Activated naive CD8-positive, alpha-beta T cell treated with anti-CD3 and anti-CD28 coated beads, Interleukin-2, amount 50 U/mL, for 24 hours (primary cell): Measurements from ENCODE around the gene SIPA1L3.

Source experiments
- ATAC-seq: fragments of 150-1000 bp; cut with Tn5 transposase; one replicate; pipeline ENCODE4 v1.10.0; 2021
- DNase-seq: peaks from one replicate; pipeline ENCODE4 v3.0.0; 2021
- H3K27ac Mint-ChIP-seq: one replicate; pipeline ENCODE4 v1.8.0; 2021; ENCODE audit warnings: mild to moderate bottlenecking, mixed read lengths
- H3K27me3 Mint-ChIP-seq: one replicate; pipeline ENCODE4 v1.8.0; 2021; ENCODE audit warnings: mixed read lengths
- H3K36me3 Mint-ChIP-seq: one replicate; pipeline ENCODE4 v1.8.0; 2021; ENCODE audit warnings: low read depth, mixed read lengths
- H3K4me1 Mint-ChIP-seq: one replicate; pipeline ENCODE4 v1.8.0; 2021; ENCODE audit warnings: mixed read lengths
- H3K4me3 Mint-ChIP-seq: one replicate; pipeline ENCODE4 v1.8.0; 2021; ENCODE audit warnings: mild to moderate bottlenecking, moderate library complexity, mixed read lengths
- H3K9me3 Mint-ChIP-seq: one replicate; pipeline ENCODE4 v1.8.0; 2021; ENCODE audit warnings: mixed read lengths

Gene SIPA1L3

DNA sequence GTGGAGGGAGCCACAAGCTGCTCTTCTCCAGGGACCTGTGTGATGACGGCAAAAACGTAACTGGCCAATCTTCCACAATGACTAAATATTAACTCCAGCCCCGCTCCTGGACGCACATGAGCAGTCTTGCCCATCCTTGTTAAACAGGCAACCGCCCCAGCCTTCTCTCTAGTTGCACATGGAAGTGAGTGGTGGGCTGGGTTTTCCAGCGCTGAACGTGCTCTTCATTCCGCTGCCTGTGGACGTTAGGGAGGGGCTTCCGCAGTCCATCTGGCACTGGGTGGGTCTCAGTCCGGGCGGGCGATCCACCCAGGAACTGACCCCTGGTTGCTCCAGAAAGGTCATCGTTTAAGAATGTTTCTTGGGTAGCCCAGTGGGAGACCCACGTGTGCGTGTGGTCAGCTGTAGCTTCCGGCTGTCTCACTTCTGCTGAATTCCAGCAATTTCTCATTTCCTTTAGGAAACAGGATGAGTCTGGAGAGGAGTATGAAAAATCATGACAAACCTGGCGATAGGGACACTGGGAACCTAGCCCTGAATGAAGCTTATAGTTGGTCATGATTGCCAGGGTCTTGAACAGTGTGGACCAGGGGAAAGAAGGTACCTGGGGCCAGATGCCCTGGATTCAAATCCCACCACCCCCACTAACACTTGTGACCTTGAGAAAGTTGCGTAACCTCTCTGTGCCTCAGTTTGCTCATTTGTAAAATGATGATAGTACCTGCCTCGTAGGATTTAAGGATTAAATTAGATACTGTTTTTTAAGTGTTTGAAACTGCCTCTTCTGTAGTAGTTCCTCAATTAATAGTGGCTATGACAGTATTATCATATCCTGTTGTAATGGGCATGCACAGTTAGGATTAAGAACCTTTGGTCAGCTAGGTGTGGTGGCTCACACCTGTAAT, 92.6 kb downstream of the SIPA1L3 start:
- Mint-ChIP-seq H3K9me3 (no peaks in the 10 kb centered on the region), H3K27me3 (no peaks in the 10 kb centered on the region), H3K4me3 (no peak overlapping the region), H3K4me1 (peaks cover 32% of the 10 kb centered on the region), H3K36me3 (no peaks in the 10 kb centered on the region), H3K27ac (no peak overlapping the region)
- ATAC-seq (no peak), DNase-seq (no peak)

DNA sequence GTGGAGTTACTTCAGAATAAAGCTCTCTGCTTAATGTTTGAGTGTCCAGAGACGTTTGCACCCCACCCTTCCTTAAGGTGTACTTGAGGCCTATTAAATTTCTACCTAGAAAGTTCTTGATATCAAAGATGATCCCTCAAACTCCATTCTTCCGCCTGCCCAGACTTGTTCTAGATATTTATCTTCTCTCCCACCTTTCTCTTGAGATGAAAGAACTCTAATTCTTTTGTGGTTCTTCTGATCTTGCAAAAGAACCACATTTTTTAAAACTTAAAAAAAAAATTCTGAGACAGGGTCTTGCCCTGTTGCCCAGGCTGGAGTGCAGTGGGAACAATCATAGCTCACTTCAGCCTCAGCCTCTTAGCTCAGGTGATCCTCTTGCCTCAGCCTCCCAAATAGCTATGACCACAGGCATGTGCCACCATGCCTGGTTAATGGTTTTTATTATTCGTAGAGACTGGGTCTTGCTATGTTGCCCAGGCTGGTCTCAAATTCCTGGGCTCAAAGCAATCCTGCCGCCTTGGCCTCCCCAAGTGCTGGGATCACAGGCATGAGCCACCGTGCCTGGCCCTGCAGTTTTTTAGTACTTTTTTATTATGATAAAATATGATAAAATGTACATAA, 94.3 kb downstream of the SIPA1L3 start:
- H3K27ac Mint-ChIP-seq, result no peak overlapping the region

DNA sequence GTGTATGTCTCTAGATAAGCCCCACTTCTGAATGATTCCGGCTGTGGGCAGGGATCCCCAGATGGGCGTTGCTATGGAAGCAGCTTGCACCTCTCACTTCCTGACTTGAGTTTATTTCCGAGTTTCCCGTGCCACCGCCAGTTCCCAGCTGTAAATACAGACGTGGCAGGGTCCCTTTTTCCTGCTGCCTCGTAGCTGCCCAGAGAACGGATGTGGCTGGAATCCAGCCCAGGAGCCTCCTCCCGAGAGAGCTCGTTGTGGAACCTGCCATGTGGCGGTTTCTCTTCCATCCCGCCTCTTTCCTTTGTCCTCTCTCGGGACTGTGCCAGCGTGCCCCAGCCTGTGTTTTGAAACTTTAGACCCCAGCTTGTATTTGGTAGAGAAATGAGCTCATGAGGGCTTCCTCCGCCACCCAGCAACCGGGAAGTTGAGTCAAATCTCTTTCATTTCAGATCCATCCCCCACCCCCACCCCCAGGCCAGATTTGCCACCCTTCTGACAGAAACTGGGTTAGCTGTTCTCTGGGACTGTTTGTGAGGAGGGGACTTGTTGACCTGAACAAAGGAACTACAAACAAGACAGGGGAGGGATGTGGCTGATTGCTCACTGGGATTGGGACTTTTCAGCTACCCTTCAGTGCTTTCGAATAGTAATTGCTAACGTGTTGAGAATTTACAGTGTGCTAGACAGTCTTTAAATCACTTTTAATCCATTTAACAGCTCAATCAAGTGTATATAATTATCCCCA, 96.6 kb downstream of the SIPA1L3 start:
- Mint-ChIP-seq H3K36me3 (no peaks in the 10 kb centered on the region), H3K27me3 (no peaks in the 10 kb centered on the region), H3K4me1 (peaks cover 34% of the 10 kb centered on the region), H3K4me3 (no peak overlapping the region), H3K27ac (no peak overlapping the region), H3K9me3 (no peaks in the 10 kb centered on the region)
- ATAC-seq (peak; percentile 50), DNase-seq (peak; percentile 31)

More for the DNA sequence above, 94.3 kb downstream of the SIPA1L3 start:
- ATAC-seq, result no peak
- no peak for DNase-seq
- Mint-ChIP-seq H3K27me3 (no peaks in the 10 kb centered on the region), H3K4me1 (peaks cover 40% of the 10 kb centered on the region), H3K36me3 (no peaks in the 10 kb centered on the region), H3K9me3 (no peaks in the 10 kb centered on the region), H3K4me3 (no peak overlapping the region)

DNA sequence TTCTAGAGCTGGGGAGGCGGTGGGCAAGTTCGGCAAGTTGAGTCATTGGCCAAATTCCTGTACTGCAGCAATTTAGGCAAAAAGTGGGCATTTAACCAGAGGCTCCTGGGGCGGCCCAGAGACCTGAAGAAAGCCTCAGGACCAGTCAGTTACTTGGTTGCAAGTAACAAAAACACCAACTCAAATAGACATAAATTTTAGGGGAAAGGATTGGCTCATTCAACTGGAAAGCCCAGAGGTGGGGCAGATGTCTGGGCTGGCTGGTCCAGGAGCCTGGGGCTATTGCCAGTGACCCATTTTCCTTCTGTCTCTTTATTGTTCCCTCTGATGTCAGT, 97.1 kb downstream of the SIPA1L3 start:
- Mint-ChIP-seq H3K27me3 (no peaks in the 10 kb centered on the region), H3K36me3 (no peaks in the 10 kb centered on the region), H3K4me3 (no peak overlapping the region), H3K4me1 (peaks cover 28% of the 10 kb centered on the region), H3K9me3 (no peaks in the 10 kb centered on the region), H3K27ac (no peak overlapping the region)
- DNase-seq (no peak), ATAC-seq (no peak)

DNA sequence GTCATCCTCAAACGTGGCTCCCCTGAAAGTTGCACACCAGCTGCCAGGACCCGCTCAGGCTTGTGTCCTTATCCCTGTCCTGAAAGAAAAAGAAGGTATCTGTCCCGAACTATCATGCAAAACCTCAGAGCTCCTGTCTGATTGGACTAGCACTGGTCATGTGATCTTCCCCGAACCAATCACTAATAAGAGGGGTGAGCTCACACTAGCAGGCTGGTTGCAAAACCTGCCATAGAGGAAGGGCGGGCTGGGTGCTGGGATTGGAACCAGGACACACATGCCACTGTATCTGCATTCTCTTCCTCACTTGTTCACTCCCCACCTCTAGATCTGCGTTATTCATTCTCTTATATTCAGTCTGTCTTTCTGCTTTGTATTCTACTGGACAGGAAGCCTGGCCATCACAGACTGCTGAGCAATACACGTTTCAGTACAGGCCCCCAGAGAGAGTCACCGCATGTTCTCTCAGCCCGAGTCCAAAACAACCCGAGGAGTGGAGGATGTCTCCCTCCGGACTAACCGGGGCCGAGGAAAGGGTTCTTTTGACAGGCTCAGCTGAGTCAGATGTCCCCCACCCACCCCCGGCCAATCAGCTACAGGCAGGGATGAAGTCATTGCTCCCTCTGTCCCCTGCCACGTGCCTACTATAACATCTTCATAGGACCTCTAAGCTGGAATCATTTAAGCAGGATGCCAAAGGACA, 97.7 kb downstream of the SIPA1L3 start:
- ATAC-seq, result peak; percentile 45
- H3K4me1 Mint-ChIP-seq, result peaks cover 24% of the 10 kb centered on the region
- no peaks in the 10 kb centered on the region for H3K9me3 Mint-ChIP-seq
- no peak overlapping the region for H3K27ac Mint-ChIP-seq
- no peaks in the 10 kb centered on the region for H3K36me3 Mint-ChIP-seq
- no peak overlapping the region for H3K4me3 Mint-ChIP-seq
- H3K27me3 Mint-ChIP-seq, result no peaks in the 10 kb centered on the region
- no peak for DNase-seq

DNA sequence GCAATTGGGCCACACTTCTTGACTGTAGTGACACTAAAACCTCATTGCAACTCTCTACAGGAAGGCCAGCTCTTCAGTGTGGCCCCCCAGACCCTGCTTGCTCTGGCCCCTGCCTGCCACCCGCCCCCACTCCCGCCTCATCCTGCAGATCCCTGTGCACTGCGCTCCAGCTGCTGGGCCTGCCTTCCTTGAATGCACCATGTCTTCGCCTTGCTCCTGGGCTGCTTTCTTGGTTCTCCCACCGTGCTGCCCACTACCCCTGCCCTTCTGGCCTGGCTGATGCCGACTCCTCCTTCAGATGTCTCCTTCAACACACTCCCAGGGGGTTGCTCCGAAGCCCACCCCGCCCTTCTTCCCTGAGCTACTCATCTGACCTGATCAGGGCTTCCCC, 98.2 kb downstream of the SIPA1L3 start:
- Mint-ChIP-seq H3K36me3 (no peaks in the 10 kb centered on the region), H3K27ac (peak overlapping the region; percentile 14), H3K4me3 (no peak overlapping the region), H3K9me3 (no peaks in the 10 kb centered on the region), H3K4me1 (peaks cover 25% of the 10 kb centered on the region), H3K27me3 (no peaks in the 10 kb centered on the region)
- no peak for ATAC-seq
- DNase-seq, result no peak

DNA sequence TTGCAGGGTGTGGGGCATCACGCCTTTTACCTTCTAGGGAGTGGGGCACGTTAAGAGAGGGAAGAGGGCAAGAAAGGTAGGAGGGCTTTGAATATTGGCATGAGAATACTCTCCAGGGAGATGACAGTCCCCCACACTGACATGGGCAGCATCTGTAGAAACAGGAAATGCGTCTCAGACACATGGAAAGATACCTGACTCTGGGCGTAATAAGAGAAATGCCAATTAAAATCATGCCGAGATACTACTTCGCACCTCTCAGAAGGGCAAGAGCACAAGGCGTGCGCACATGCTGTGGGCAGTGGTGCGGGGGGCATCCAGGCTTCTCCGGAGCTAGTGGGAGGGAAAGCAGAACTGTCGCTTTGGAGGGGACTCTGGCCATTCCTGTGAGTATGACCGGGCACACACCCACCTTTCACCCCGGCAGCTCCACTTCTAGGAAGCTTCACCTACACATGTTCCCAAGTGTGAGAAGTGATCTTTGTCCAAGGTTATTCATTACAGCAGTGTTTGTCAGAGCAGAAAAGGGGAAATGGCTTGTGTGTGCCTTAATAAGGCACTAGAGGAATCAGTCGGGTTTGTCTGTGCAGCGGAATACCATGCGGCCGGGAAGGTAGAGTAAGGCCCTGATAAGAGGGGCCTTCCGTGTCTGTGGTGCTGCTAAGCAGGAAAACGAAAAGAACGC, 99.5 kb downstream of the SIPA1L3 start:
- peaks cover 23% of the 10 kb centered on the region for H3K4me1 Mint-ChIP-seq
- H3K4me3 Mint-ChIP-seq, result no peak overlapping the region
- no peak for DNase-seq
- no peaks in the 10 kb centered on the region for H3K9me3 Mint-ChIP-seq
- peak overlapping the region; percentile 2 for H3K27ac Mint-ChIP-seq
- no peaks in the 10 kb centered on the region for H3K27me3 Mint-ChIP-seq
- no peaks in the 10 kb centered on the region for H3K36me3 Mint-ChIP-seq
- no peak for ATAC-seq

DNA sequence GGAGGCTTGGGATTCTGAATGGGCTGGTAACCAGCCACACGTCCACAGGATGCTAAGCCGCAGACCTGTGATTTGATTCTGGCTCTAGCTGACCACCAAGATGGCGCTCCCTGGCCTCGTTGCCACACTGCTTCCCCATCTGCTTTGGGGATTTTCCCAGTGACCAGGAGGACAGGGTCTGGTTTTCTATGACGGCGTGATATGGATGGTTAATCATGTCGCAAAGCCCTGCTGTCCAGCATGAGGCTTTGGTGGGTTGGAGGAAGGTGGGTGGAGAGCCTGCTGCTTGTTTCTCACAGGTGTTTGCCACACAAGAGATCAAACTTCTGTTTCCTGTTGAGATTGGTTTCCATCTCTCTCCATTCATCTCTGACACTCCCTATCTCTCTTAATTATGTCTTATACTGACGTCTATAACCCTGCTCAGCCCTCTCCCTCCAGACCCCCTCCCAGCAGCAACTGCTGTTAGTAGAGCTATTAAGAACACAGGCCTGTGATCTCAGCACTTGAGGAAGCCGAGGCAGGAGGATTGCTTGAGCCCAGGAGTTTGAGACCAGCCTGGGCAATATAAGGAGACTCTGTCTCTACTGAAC, 102.7 kb downstream of the SIPA1L3 start:
- no peak overlapping the region for H3K27ac Mint-ChIP-seq
- peaks cover 20% of the 10 kb centered on the region for H3K4me1 Mint-ChIP-seq
- H3K9me3 Mint-ChIP-seq, result no peaks in the 10 kb centered on the region
- no peak for DNase-seq
- H3K36me3 Mint-ChIP-seq, result no peaks in the 10 kb centered on the region
- ATAC-seq, result no peak
- H3K27me3 Mint-ChIP-seq, result no peaks in the 10 kb centered on the region
- H3K4me3 Mint-ChIP-seq, result no peak overlapping the region

DNA sequence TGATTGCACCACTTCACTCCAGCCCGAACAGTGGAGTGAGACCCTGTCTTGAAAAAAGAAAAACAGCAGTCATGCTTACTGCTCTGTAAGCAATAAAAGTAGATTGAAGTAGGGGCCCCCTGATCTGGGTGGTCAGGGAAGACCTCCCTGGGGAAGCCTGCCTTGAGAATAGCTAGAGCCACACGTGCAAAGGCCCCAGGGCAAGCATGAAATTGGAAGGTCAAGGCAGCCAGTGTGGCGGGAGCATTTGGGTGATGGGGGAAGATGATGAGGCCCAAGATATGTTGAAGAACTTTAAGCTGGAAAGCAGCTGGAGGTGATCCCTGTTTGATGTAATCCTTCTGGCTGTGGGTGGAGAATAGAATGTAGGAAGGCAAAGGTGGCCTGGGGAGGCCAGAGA, 104.4 kb downstream of the SIPA1L3 start:
- H3K27me3 Mint-ChIP-seq, result no peaks in the 10 kb centered on the region
- H3K4me3 Mint-ChIP-seq, result no peak overlapping the region
- DNase-seq (no peak), ATAC-seq (no peak)
- H3K36me3 Mint-ChIP-seq, result peaks cover 2% of the 10 kb centered on the region
- no peaks in the 10 kb centered on the region for H3K9me3 Mint-ChIP-seq
- H3K4me1 Mint-ChIP-seq, result peaks cover 12% of the 10 kb centered on the region
- H3K27ac Mint-ChIP-seq, result peak overlapping the region; percentile 6

DNA sequence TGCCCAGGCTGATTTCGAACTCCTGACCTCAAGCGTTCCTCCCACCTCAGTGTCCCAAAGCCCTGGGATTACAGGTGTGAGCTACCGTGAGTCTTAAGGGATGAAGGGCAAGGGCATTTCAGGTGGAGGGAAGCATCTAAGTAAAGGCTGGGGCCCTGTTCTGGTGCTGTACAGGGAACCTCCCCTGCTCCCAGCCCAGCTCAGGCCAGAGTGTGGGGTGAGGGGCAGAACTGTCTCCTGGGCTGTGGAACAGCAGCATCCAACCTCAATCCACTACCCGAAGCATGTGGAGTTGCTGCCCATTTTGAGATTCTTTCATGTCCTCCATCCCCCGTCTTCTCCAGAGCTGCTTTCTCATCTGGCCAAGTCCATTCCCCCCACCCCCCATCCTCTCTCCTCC, 105.3 kb downstream of the SIPA1L3 start:
- H3K4me1 Mint-ChIP-seq, result peaks cover 7% of the 10 kb centered on the region
- H3K27ac Mint-ChIP-seq, result no peak overlapping the region
- no peaks in the 10 kb centered on the region for H3K27me3 Mint-ChIP-seq
- H3K4me3 Mint-ChIP-seq, result no peak overlapping the region
- H3K36me3 Mint-ChIP-seq, result peaks cover 2% of the 10 kb centered on the region
- DNase-seq (no peak), ATAC-seq (no peak)
- H3K9me3 Mint-ChIP-seq, result no peaks in the 10 kb centered on the region

DNA sequence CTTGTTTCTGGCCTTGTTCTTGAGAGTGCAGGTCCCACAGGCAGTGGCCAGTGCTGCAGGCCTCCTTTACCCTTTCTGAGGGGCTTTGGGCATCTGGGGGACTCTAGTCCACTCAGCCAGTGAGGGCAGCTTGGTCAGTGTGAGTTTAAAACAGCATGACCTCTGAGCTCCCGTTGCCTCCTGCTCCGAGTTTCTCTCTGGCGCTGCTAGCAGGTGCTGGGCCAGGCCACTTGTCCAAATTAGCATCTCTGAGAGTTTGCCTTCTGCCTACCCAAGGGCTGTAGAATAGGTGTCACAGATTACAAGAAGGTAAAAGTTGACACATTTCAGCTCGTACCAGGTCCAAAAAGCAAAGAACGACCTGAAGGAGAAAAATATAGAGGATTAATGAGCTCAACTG, 105.9 kb downstream of the SIPA1L3 start:
- Mint-ChIP-seq H3K27me3 (no peaks in the 10 kb centered on the region), H3K9me3 (no peaks in the 10 kb centered on the region), H3K27ac (no peak overlapping the region), H3K36me3 (peaks cover 2% of the 10 kb centered on the region), H3K4me1 (peaks cover 7% of the 10 kb centered on the region), H3K4me3 (no peak overlapping the region)
- ATAC-seq (no peak), DNase-seq (no peak)

DNA sequence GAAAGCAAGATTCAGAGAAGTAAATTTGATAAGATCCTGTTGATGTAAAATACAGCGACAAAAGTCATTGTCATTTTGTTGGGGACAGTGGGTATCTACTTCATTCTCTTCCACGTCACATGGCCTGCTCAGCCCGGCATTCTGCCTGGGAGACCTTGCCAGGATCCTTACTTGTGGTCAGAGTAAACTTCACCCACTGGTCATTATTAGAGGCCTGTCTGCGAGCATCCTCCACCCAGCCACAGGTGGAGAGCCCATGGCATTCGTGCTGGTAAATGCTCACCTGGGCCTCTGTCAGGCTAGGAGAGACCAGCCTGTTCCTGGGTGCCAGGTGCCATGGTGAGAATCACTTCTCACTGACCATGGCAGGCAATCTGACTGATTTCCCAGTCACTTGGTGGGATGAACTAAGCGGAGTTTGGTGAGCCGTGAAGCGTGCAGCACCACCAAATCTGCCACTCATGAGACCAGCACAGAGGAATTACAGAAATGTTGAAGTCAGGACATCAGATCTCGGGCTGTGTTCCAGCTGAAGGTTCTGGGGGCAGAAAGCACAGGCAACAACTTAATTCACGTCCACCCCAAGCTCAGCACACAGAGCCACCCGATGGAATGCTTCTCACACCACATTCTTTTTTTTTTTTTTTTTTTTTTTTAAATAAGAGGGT, 107.0 kb downstream of the SIPA1L3 start:
- Mint-ChIP-seq H3K9me3 (no peaks in the 10 kb centered on the region), H3K27ac (no peak overlapping the region), H3K4me3 (no peak overlapping the region), H3K4me1 (peaks cover 7% of the 10 kb centered on the region), H3K27me3 (no peaks in the 10 kb centered on the region), H3K36me3 (peaks cover 2% of the 10 kb centered on the region)
- ATAC-seq, result no peak
- no peak for DNase-seq

DNA sequence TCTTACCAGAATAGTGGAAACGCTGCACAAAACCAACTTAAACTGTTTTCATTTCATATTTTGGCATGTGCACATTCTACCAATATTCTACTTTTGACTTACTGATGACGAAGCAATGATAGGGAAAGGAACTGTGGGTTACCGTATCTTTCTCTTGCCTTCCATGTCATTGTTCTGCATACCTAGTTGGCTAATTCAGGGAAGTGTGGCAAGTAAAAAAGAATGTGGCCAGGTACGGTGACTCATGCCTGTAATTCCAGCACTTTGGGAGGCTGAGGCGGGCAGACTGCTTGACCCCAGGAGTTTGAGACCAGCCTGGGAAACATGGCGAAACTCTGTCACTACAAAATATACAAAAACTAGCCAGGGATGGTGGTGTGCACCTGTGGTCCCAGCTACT, 108.2 kb downstream of the SIPA1L3 start:
- no peak for ATAC-seq
- H3K27ac Mint-ChIP-seq, result no peak overlapping the region
- DNase-seq, result no peak
- H3K36me3 Mint-ChIP-seq, result peaks cover 2% of the 10 kb centered on the region
- H3K4me1 Mint-ChIP-seq, result peaks cover 3% of the 10 kb centered on the region
- H3K27me3 Mint-ChIP-seq, result no peaks in the 10 kb centered on the region
- H3K4me3 Mint-ChIP-seq, result no peak overlapping the region
- H3K9me3 Mint-ChIP-seq, result no peaks in the 10 kb centered on the region
